A549 (cell line): Measurements from ENCODE around the gene GPR62. TPM values are rescaled to one million over a fixed set of nuclear protein-coding genes. Genes with fewer than 3 reads are reported as not detected.

Source experiments
- ATAC-seq, 2 experiments: fragments of 200-7000 bp in 1 of 2; fragments of >200 bp in 1 of 2; cut with Nextera tagmentation in 1 of 2; cut with Tn5 transposase in 1 of 2; 3 replicates each; pipeline versions ENCODE4 v1.8.0 to v1.9.1; 2018 to 2020; ENCODE audit warnings: mild to moderate bottlenecking in 1 of 2, moderate library complexity in 1 of 2
- CTCF ChIA-PET: fragments of 300-600 bp; sonication (Branson Sonifier 250); formaldehyde crosslinking; extraction: SDS; loops from one replicate; lab custom pipeline; 2021; ENCODE audit warnings: antibody characterized with exemption, inconsistent platforms; lab: Yijun Ruan, JAX
- POLR2A ChIA-PET: fragments of 350-600 bp; formaldehyde crosslinking; extraction: SDS; loops from one replicate; lab custom pipeline; 2021; ENCODE audit warnings: antibody characterized with exemption, inconsistent platforms; lab: Yijun Ruan, JAX
- DNase-seq, 2 experiments: peaks; one replicate each; pipeline versions ENCODE4 v3.0.0 to v3.0.0-alpha.2; 2011 to 2016; ENCODE audit warnings: low read depth in 1 of 2, low spot score in 1 of 2
- FAIRE-seq: peaks from 2 replicates; lab custom pipeline; 2011; peaks lifted over from hg19 to GRCh38; lab: Jason Lieb, UNC
- H3K27ac ChIP-seq, 2 experiments: fragments of >200 bp; sonication (Bioruptor Twin); formaldehyde crosslinking; 3 replicates each; pipeline ENCODE4 v1.5.1; 2016 to 2017
- H3K4me1 ChIP-seq: fragments of >200 bp; sonication (Bioruptor Twin); formaldehyde crosslinking; 3 replicates; pipeline ENCODE4 v1.6.1; 2016
- H3K4me2 ChIP-seq: fragments of >200 bp; sonication (Bioruptor Twin); formaldehyde crosslinking; 3 replicates; pipeline ENCODE4 v1.6.1; 2016
- H3K4me3 ChIP-seq: fragments of >200 bp; sonication (Bioruptor Twin); formaldehyde crosslinking; 3 replicates; pipeline ENCODE4 v1.5.1; 2016
- H3K9me3 ChIP-seq: fragments of >200 bp; sonication (Bioruptor Twin); formaldehyde crosslinking; 3 replicates; pipeline ENCODE4 v1.6.1; 2016
- BCL3 ChIP-seq: fragments of >200 bp; sonication (Bioruptor Twin); formaldehyde crosslinking; IDR thresholded peaks from 3 replicates; pipeline ENCODE4 v1.6.1; 2016
- BHLHE40 ChIP-seq: IDR thresholded peaks from 2 replicates; pipeline ENCODE4 v1.6.1; 2012; ENCODE audit warnings: low read depth, low read length, inconsistent platforms
- CBX8 ChIP-seq: fragments of 200-600 bp; sonication (generic); IDR thresholded peaks from 2 replicates; pipeline ENCODE4 v1.6.1; 2016
- CHD4 ChIP-seq: fragments of 200-600 bp; sonication (generic); IDR thresholded peaks from 2 replicates; pipeline ENCODE4 v1.6.1; 2016; ENCODE audit warnings: antibody characterized with exemption, mild to moderate bottlenecking, borderline replicate concordance
- E2F6 ChIP-seq: IDR thresholded peaks from 2 replicates; pipeline ENCODE4 v1.6.1; 2012; ENCODE audit warnings: low read depth, borderline replicate concordance
- ELK1 ChIP-seq: fragments of 150-350 bp; IDR thresholded peaks from 2 replicates; pipeline ENCODE4 v1.6.1; 2014; ENCODE audit warnings: low read depth, mild to moderate bottlenecking, low read length
- ESRRA ChIP-seq: fragments of 150-350 bp; IDR thresholded peaks from 2 replicates; pipeline ENCODE4 v1.6.1; 2014; ENCODE audit warnings: mild to moderate bottlenecking, low read length, borderline replicate concordance
- FOSB ChIP-seq: fragments of 250-450 bp; sonication (Bioruptor Pico); IDR thresholded peaks from 2 replicates; pipeline ENCODE4 v1.5.0; 2020; ENCODE audit warnings: mild to moderate bottlenecking, moderate library complexity
- FOXS1 ChIP-seq: fragments of 250-450 bp; sonication (Bioruptor Pico); IDR thresholded peaks from 2 replicates; pipeline ENCODE4 v1.5.0; 2020; ENCODE audit warnings: mild to moderate bottlenecking, moderate library complexity
- GATA3 ChIP-seq: IDR thresholded peaks from 2 replicates; pipeline ENCODE4 v1.6.1; 2012; ENCODE audit warnings: borderline replicate concordance
- HEYL ChIP-seq: fragments of 250-450 bp; sonication (Bioruptor Pico); IDR thresholded peaks from 2 replicates; pipeline ENCODE4 v1.8.0; 2021; ENCODE audit warnings: mild to moderate bottlenecking, moderate library complexity
- HMGXB4 ChIP-seq: fragments of 250-450 bp; sonication (Bioruptor Pico); IDR thresholded peaks from 2 replicates; pipeline ENCODE4 v1.5.0; 2021; ENCODE audit warnings: mild to moderate bottlenecking, moderate library complexity, borderline replicate concordance
- HOXA7 ChIP-seq: fragments of 250-450 bp; sonication (Bioruptor Pico); IDR thresholded peaks from 2 replicates; pipeline ENCODE4 v1.5.0; 2020; ENCODE audit warnings: mild to moderate bottlenecking, moderate library complexity
- JUN ChIP-seq, 2 experiments: fragments of >200 bp; sonication (Bioruptor Twin); formaldehyde crosslinking; IDR thresholded peaks; 2 replicates in 1 of 2; 3 replicates in 1 of 2; pipeline ENCODE4 v1.6.1; 2016 to 2017
- JUNB ChIP-seq: fragments of >200 bp; sonication (Bioruptor Twin); formaldehyde crosslinking; IDR thresholded peaks from 2 replicates; pipeline ENCODE4 v1.6.1; 2016
- KDM1A ChIP-seq: fragments of 200-600 bp; sonication (generic); IDR thresholded peaks from 2 replicates; pipeline ENCODE4 v1.6.1; 2016; ENCODE audit warnings: low read depth, mild to moderate bottlenecking
- MAFK ChIP-seq: fragments of 450-650 bp; IDR thresholded peaks from 2 replicates; pipeline ENCODE4 v1.6.1; 2014; ENCODE audit not compliant: partially characterized antibody
- MAX ChIP-seq: IDR thresholded peaks from 2 replicates; pipeline ENCODE4 v1.6.1; 2012
- MAZ ChIP-seq: fragments of 150-350 bp; IDR thresholded peaks from 2 replicates; pipeline ENCODE4 v1.6.1; 2014; ENCODE audit warnings: antibody characterized with exemption, low read depth, low read length, borderline replicate concordance
- MYC ChIP-seq: IDR thresholded peaks from 2 replicates; pipeline ENCODE4 v1.6.1; 2012; ENCODE audit warnings: mild to moderate bottlenecking, inconsistent platforms, low read length, improper control_type of control experiment, borderline replicate concordance
- NFE2L2 ChIP-seq: fragments of 150-350 bp; conservative IDR thresholded peaks from 2 replicates; pipeline ENCODE4 v1.6.1; 2014; ENCODE audit warnings: low read length
- NPAS2 ChIP-seq: fragments of 250-450 bp; sonication (Bioruptor Pico); IDR thresholded peaks from 2 replicates; pipeline ENCODE4 v1.8.0; 2022; ENCODE audit warnings: mild to moderate bottlenecking, moderate library complexity, borderline replicate concordance
- PBX3 ChIP-seq: IDR thresholded peaks from 2 replicates; pipeline ENCODE4 v1.6.1; 2012
- POLR2A ChIP-seq: IDR thresholded peaks from 2 replicates; pipeline ENCODE4 v1.6.1; 2012; ENCODE audit warnings: mild to moderate bottlenecking, low read length
- RAD21 ChIP-seq, 2 experiments: fragments of >200 bp in 1 of 2; sonication (Bioruptor Twin) in 1 of 2; formaldehyde crosslinking in 1 of 2; IDR thresholded peaks in 1 of 2; conservative IDR thresholded peaks in 1 of 2; 2 replicates in 1 of 2; 3 replicates in 1 of 2; pipeline ENCODE4 v1.6.1; 2012 to 2018; ENCODE audit warnings: inconsistent platforms in 1 of 2
- TFCP2L1 ChIP-seq: fragments of 250-450 bp; sonication (Bioruptor Pico); IDR thresholded peaks from 2 replicates; pipeline ENCODE4 v1.5.0; 2021; ENCODE audit warnings: mild to moderate bottlenecking
- TP53 ChIP-seq: fragments of 250-450 bp; sonication (Bioruptor Pico); IDR thresholded peaks from 2 replicates; pipeline ENCODE4 v1.5.0; 2021; ENCODE audit warnings: mild to moderate bottlenecking, moderate library complexity
- USF2 ChIP-seq: fragments of 450-650 bp; IDR thresholded peaks from 2 replicates; pipeline ENCODE4 v1.6.1; 2014; ENCODE audit warnings: antibody characterized with exemption
- ZFP36 ChIP-seq: fragments of 450-650 bp; IDR thresholded peaks from 2 replicates; pipeline ENCODE4 v1.6.1; 2014; ENCODE audit warnings: borderline replicate concordance; ENCODE audit not compliant: partially characterized antibody
- ZNF302 ChIP-seq: fragments of 250-450 bp; sonication (Bioruptor Pico); IDR thresholded peaks from 2 replicates; pipeline ENCODE4 v1.9.0; 2021; ENCODE audit warnings: inconsistent platforms, mild to moderate bottlenecking, moderate library complexity
- WGBS: methylation state at CpG from one replicate; pipeline ENCODE4 v1.1.6; 2017; ENCODE audit errors: missing lambda C conversion rate; 5-methylcytosine and 5-hydroxymethylcytosine counted together
- polyA plus RNA-seq, 4 experiments: library from polyadenylated mRNA; depleted of rRNA in 3 of 4; stranded (reverse); fragments of >200 nt; fragmentation: RNase III in 1 of 4; extraction: RNeasy Plus Mini Kit Qiagen cat#74134 plus additional on column Dnase treatment in 1 of 4; gene quantifications; 2 replicates in 3 of 4; 3 replicates in 1 of 4; pipeline ENCODE4 v1.2.3, GENCODE V29; 2011 to 2017

GPR62 gene
- polyA plus RNA-seq, 2 of the 4 experiments (the other 2 are of a cell fraction) = 0.05 TPM; not detected in 1

GRCh38 chr3:51980253-51980652, 25.1 kb downstream of the GPR62 start:
- POLR2A ChIA-PET = no interaction called here
- no peak for ATAC-seq
- Histone ChIP-seq H3K4me3 (no peak overlapping the region), H3K4me1 (peaks cover 23% of the 10 kb centered on the region), H3K27ac (no peak overlapping the region), H3K9me3 (no peaks in the 10 kb centered on the region), H3K4me2 (no peak overlapping the region)
- no peak for DNase-seq
- TF ChIP-seq E2F6 = no peak
- no peak for TF ChIP-seq NFE2L2
- no peak for TF ChIP-seq JUN (IDR thresholded peaks at IDR 0.05)
- no peak for TF ChIP-seq RAD21 (conservative IDR thresholded peaks at IDR 0.05 in 1 of 2, IDR thresholded peaks at IDR 0.05 in 1 of 2)
- TF ChIP-seq GATA3 = no peak
- no peak for TF ChIP-seq JUNB
- TF ChIP-seq KDM1A = no peak
- TF ChIP-seq MYC = no peak
- TF ChIP-seq BCL3 = no peak
- TF ChIP-seq TP53 (CRISPR knock-in tag) = no peak
- TF ChIP-seq CBX8 = no peak
- no peak for TF ChIP-seq CHD4
- TF ChIP-seq MAZ = no peak
- no peak for TF ChIP-seq FOSB
- TF ChIP-seq HEYL (CRISPR knock-in tag) = no peak
- no peak for TF ChIP-seq PBX3
- no peak for TF ChIP-seq FOXS1 (CRISPR knock-in tag)
- TF ChIP-seq USF2 = no peak
- TF ChIP-seq POLR2A = no peak
- WGBS = 95% methylated on average over 10 of the region's 10 CpGs
- CTCF ChIA-PET = interaction anchor here (0.6 to 2.9 kb wide), 4 partner anchors 10 to 60 kb away, joined by 3 to 12 read pairs (median 4); partner anchors contain the start of gene RRP9
- no peak for FAIRE-seq

- H3K9me3 ChIP-seq = no peaks in the 10 kb centered on the region
- ATAC-seq (peak; percentile 79 to 80), DNase-seq (peak; percentile 82 to 95), FAIRE-seq (no peak)
- 3% methylated on average over 4 of the region's 4 CpGs for WGBS
- peak overlapping the region; percentile 51 for H3K4me3 ChIP-seq
- POLR2A ChIA-PET = interaction anchor here (1.0 to 3.3 kb wide), 6 partner anchors 9 to 172 kb away, joined by 3 to 32 read pairs (median 14); partner anchors contain the start of genes ABHD14B, DUSP7, PARP3 and RPL29
- peaks cover 32% of the 10 kb centered on the region for H3K4me1 ChIP-seq
- peak overlapping the region; percentile 74 for H3K4me2 ChIP-seq
- H3K27ac ChIP-seq = peak overlapping the region; percentile 80 to 97
- CTCF ChIA-PET = interaction anchor here (0.8 to 5.0 kb wide), 12 partner anchors 9 to 180 kb away, joined by 3 to 53 read pairs (median 6); partner anchors contain the start of genes ABHD14A, ABHD14B, PARP3 and PCBP4
- TF ChIP-seq MAFK = peak; percentile 59
- TF ChIP-seq ZNF302 (CRISPR knock-in tag) = no peak
- no peak for TF ChIP-seq HOXA7 (CRISPR knock-in tag)
- TF ChIP-seq BHLHE40 = no peak
- no peak for TF ChIP-seq HMGXB4
- TF ChIP-seq RAD21 (conservative IDR thresholded peaks at IDR 0.05 in 1 of 2, IDR thresholded peaks at IDR 0.05 in 1 of 2) = no peak; a peak in 1 of 5 replicates
- TF ChIP-seq NPAS2 (CRISPR knock-in tag) = no peak
- TF ChIP-seq GATA3 = no peak
- TF ChIP-seq MAX = peak; percentile 33; the same call in 1 of the 2 replicates
- no peak for TF ChIP-seq TFCP2L1 (CRISPR knock-in tag)
- 0 out of 2 replicates have a peak, but pooled peaks have one; percentile 50 for TF ChIP-seq ESRRA
- TF ChIP-seq MAZ = no peak
- no peak for TF ChIP-seq ELK1
- TF ChIP-seq ZFP36 = no peak
- TF ChIP-seq BCL3 = no peak
These were observed 27.2 kb downstream of the GPR62 start for GRCh38 chr3:51982352-51982837.
